Coronary artery (tissue), 2 donors: ENCODE measurements around the gene TRPT1.

Experiments
- DNase-seq: peaks from one replicate; pipeline ENCODE4 v3.0.0-alpha.2; 2017; ENCODE audit warnings: low spot score
- H3K27ac ChIP-seq, 2 donors: fragments of 200-600 bp; sonication (generic); one replicate each; pipeline ENCODE4 v1.5.1; 2016 to 2019
- H3K4me3 ChIP-seq: fragments of 200-600 bp; sonication (generic); 2 replicates; pipeline ENCODE4 v1.5.1; 2016; ENCODE audit warnings: mild to moderate bottlenecking, moderate library complexity
- CTCF ChIP-seq: fragments of 200-600 bp; sonication (generic); IDR thresholded peaks from one replicate; pipeline ENCODE4 v1.5.1; 2019; ENCODE audit warnings: antibody characterized with exemption

TRPT1 gene

GRCh38 chr11:64210301-64211020 is 15.5 kb downstream of the TRPT1 start:
- H3K4me3 ChIP-seq = no peak overlapping the region
- DNase-seq = no peak
- H3K27ac ChIP-seq = no peak overlapping the region
- no peak for TF ChIP-seq CTCF

- no peak for DNase-seq
- no peak overlapping the region for H3K4me3 ChIP-seq
- no peak overlapping the region for H3K27ac ChIP-seq
- no peak for TF ChIP-seq CTCF
Observed at GRCh38 chr11:64209563-64209843, 16.5 kb downstream of the TRPT1 start.

- Histone ChIP-seq H3K4me3 (peak overlapping the region; percentile 66), H3K27ac (peak overlapping the region in 1 of 2 donors; percentile 88)
- TF ChIP-seq CTCF = no peak
- no peak for DNase-seq
Observed at GRCh38 chr11:64208796-64209562, 17.0 kb downstream of the TRPT1 start.

- no peak for DNase-seq
- Histone ChIP-seq H3K4me3 (peak overlapping the region; percentile 66), H3K27ac (peak overlapping the region; percentile 49 to 88)
- TF ChIP-seq CTCF = no peak
Observed at GRCh38 chr11:64208086-64208795, 17.7 kb downstream of the TRPT1 start.

GRCh38 chr11:64207256-64208085 is 18.5 kb downstream of the TRPT1 start:
- Histone ChIP-seq H3K27ac (peak overlapping the region; percentile 49 to 88), H3K4me3 (peak overlapping the region; percentile 66)
- no peak for TF ChIP-seq CTCF
- peak; percentile 85 for DNase-seq

- Histone ChIP-seq H3K4me3 (peak within 1 kb of the TSS; percentile 66), H3K27ac (peak within 1 kb of the TSS; percentile 49 to 88)
- no peak for DNase-seq
- TF ChIP-seq CTCF = no peak
Observed at GRCh38 chr11:64206457-64207255, 19.3 kb downstream of the TRPT1 start, which contains the start of gene FERMT3. Gene FERMT3 (plus strand): TSS chr11:64206721. CDS start chr11:64207365, 644 bp downstream.
